ENCODE results near the gene WFDC2. TPM values are rescaled to one million over a fixed set of nuclear protein-coding genes. Genes with fewer than 3 reads are reported as not detected.

Gene WFDC2
- total RNA-seq, 1 donor from 2014 or later: 172 TPM

- no peak for ATAC-seq
Measured at GRCh38 chr20:45452772-45453691, 16.5 kb upstream of the WFDC2 start.

DNA sequence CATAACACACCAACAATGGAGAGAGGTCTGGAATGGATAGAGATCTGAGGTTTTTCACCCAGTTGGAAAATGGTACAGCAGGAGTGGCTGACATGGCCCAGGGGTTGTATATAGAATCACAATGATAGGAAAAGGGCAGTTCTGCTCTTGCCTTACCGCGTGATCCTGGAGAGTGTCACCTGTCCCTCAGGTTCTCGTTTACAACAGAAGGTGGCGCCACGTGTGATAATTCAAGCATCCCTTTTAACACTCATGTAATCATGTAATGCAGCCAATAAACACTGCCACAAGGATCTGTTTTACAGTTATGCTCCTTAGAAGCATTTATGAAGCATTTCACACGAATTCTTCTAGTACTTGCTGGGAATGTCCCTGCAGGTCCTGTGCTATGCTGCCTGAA is 12.9 kb upstream of the WFDC2 start:
- Histone ChIP-seq H3K36me3 (no peaks in the 10 kb centered on the region), H3K4me1 (no peaks in the 10 kb centered on the region), H3K27ac (no peak overlapping the region), H3K27me3 (ENCODE audit: low read depth) (no peaks in the 10 kb centered on the region), H3K9me3 (no peaks in the 10 kb centered on the region), H3K4me3 (no peak overlapping the region)
- DNase-seq (peak; percentile 58), ATAC-seq (peak; percentile 77 to 81)
- TF ChIP-seq, protein P1, sequence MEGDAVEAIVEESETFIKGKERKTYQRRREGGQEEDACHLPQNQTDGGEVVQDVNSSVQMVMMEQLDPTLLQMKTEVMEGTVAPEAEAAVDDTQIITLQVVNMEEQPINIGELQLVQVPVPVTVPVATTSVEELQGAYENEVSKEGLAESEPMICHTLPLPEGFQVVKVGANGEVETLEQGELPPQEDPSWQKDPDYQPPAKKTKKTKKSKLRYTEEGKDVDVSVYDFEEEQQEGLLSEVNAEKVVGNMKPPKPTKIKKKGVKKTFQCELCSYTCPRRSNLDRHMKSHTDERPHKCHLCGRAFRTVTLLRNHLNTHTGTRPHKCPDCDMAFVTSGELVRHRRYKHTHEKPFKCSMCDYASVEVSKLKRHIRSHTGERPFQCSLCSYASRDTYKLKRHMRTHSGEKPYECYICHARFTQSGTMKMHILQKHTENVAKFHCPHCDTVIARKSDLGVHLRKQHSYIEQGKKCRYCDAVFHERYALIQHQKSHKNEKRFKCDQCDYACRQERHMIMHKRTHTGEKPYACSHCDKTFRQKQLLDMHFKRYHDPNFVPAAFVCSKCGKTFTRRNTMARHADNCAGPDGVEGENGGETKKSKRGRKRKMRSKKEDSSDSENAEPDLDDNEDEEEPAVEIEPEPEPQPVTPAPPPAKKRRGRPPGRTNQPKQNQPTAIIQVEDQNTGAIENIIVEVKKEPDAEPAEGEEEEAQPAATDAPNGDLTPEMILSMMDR (IDR thresholded peaks at IDR 0.05): peak; percentile 38
- intact Hi-C loops (cut with DNase I): no loop called here

More at GRCh38 chr20:45452772-45453691, 16.5 kb upstream of the WFDC2 start:
- intact Hi-C loops (cut with DNase I): no loop called here
- no peak for DNase-seq
- Histone ChIP-seq H3K36me3 (no peaks in the 10 kb centered on the region), H3K4me1 (no peaks in the 10 kb centered on the region), H3K27ac (no peak overlapping the region), H3K27me3 (ENCODE audit: low read depth) (no peaks in the 10 kb centered on the region), H3K9me3 (no peaks in the 10 kb centered on the region), H3K4me3 (no peak overlapping the region)
- TF ChIP-seq, protein P1 (IDR thresholded peaks at IDR 0.05): no peak

DNA sequence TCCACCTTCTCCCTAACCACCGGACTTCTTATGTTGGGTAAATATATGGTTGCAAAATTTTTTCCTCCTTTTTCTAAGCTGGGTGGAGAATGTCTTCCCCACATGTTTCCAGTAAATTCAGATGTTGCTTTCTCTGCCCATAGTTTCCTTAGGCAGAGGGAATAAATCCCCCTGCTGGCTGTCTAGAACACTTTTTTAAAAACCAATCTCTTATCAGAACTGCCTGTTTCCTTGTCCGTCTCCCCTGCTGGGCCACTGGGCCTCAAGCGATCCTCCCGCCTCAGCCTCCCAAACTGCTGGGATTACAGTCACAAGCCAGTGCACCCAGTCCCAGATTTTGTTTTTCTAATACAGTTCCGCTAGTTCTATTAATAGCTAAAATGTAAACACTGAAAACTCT is 9.9 kb upstream of the WFDC2 start:
- H3K36me3 ChIP-seq: no peaks in the 10 kb centered on the region
- H3K27me3 ChIP-seq (ENCODE audit: low read depth): no peaks in the 10 kb centered on the region
- DNase-seq (no peak), ATAC-seq (no peak)
- no peak overlapping the region for H3K27ac ChIP-seq
- no peaks in the 10 kb centered on the region for H3K9me3 ChIP-seq
- H3K4me3 ChIP-seq: no peak overlapping the region
- no peaks in the 10 kb centered on the region for H3K4me1 ChIP-seq
- intact Hi-C loops (cut with DNase I): no loop called here
- TF ChIP-seq, protein P1 (IDR thresholded peaks at IDR 0.05): no peak

DNA sequence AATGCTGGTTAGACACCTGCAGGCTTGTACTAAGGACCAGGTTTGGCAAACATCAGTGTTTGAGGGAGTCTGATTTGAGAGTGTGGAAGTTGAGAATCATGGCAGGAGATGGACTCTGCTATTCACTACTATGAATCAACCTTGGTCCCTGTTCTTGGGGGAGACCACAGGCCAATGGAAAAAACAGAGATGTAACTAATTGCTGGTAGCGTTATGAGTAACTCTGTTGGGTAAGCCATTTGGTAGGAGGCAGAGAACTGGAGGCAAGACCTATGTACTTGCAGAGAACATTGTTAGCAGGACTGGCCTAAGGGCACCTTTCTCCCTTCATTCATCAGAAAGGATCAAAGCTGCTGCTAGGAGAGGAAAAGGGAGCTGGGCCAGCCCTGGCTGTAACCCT is 8.3 kb upstream of the WFDC2 start:
- intact Hi-C loops (cut with DNase I): no loop called here
- DNase-seq (no peak), ATAC-seq (no peak)
- Histone ChIP-seq H3K36me3 (no peaks in the 10 kb centered on the region), H3K27me3 (ENCODE audit: low read depth) (no peaks in the 10 kb centered on the region), H3K4me1 (peaks cover 5% of the 10 kb centered on the region), H3K4me3 (no peak overlapping the region), H3K27ac (no peak overlapping the region), H3K9me3 (no peaks in the 10 kb centered on the region)
- TF ChIP-seq, protein P1 (IDR thresholded peaks at IDR 0.05): no peak

GRCh38 chr20:45462711-45463509 is 6.6 kb upstream of the WFDC2 start:
- H3K27ac ChIP-seq: no peak overlapping the region
- ATAC-seq: no peak
- intact Hi-C loops (cut with DNase I): no loop called here

More at GRCh38 chr20:45462711-45463509, 6.6 kb upstream of the WFDC2 start:
- Histone ChIP-seq H3K36me3 (no peaks in the 10 kb centered on the region), H3K4me3 (no peak overlapping the region), H3K27me3 (ENCODE audit: low read depth) (peaks cover 2% of the 10 kb centered on the region), H3K9me3 (no peaks in the 10 kb centered on the region), H3K4me1 (peaks cover 5% of the 10 kb centered on the region)
- TF ChIP-seq, protein P1 (IDR thresholded peaks at IDR 0.05): no peak
- no peak for DNase-seq

Data from lower lobe of right lung (tissue), 2 donors.